Psoas muscle (tissue), 8 donors: ENCODE data around the gene MAP3K1. TPM values are rescaled to one million over a fixed set of nuclear protein-coding genes. Genes with fewer than 3 reads are reported as not detected.
"Not testable (repeated sequence)": the region's sequence is repeated elsewhere in the genome, so short reads cannot be mapped to it uniquely, and the experiment has no call there.

ENCODE experiments used
- ATAC-seq, 4 donors: fragments of 200-7000 bp; cut with Tn5 transposase; one replicate each; pipeline ENCODE4 v1.9.1; 2020; ENCODE audit warnings: moderate library complexity in 3 of 4, mild to moderate bottlenecking in 2 of 4
- DNase-seq, 2 donors: peaks; one replicate each; pipeline ENCODE4 v3.0.0-alpha.2; 2020
- H3K27ac ChIP-seq: fragments of 200-600 bp; one replicate; pipeline ENCODE4 v1.8.0; 2022
- H3K27me3 ChIP-seq, 3 donors: fragments of 200-600 bp in 1 of 3; one replicate each; pipeline versions ENCODE4 v1.6.1 to v1.8.0; 2013 to 2022; ENCODE audit warnings: low read length in 2 of 3, mild to moderate bottlenecking in 2 of 3, moderate library complexity in 1 of 3; ENCODE audit not compliant: insufficient read depth in 3 of 3
- H3K36me3 ChIP-seq, 2 donors: fragments of 200-600 bp in 1 of 2; one replicate each; pipeline versions ENCODE4 v1.6.1 to v1.8.0; 2013 to 2022; ENCODE audit warnings: low read depth in 1 of 2, mild to moderate bottlenecking in 1 of 2, moderate library complexity in 1 of 2; ENCODE audit not compliant: insufficient read depth in 1 of 2
- H3K4me1 ChIP-seq: fragments of 200-600 bp; one replicate; pipeline ENCODE4 v1.8.0; 2022
- H3K4me3 ChIP-seq: fragments of 200-600 bp; one replicate; pipeline ENCODE4 v1.8.0; 2022; ENCODE audit warnings: mild to moderate bottlenecking
- H3K9me3 ChIP-seq: fragments of 200-600 bp; one replicate; pipeline ENCODE4 v1.8.0; 2022
- CTCF ChIP-seq: fragments of 200-600 bp; IDR thresholded peaks from one replicate; pipeline ENCODE4 v1.8.0; 2022; ENCODE audit warnings: antibody characterized with exemption
- WGBS, 3 donors: extraction: QIAGEN DNeasy Blood & Tissue Kit; methylation state at CpG; one replicate each; pipeline versions ENCODE4 v1.1.6 to v1.1.7; 2013; 5-methylcytosine and 5-hydroxymethylcytosine counted together
- intact Hi-C, 2 donors: fragments of 100-400 bp; cut with DNase I; formaldehyde crosslinking; loops; one replicate each; pipeline versions ENCODE4 v1.11.0 to v1.14.2; 2022
- polyA plus RNA-seq, 3 donors: library from polyadenylated mRNA; stranded (reverse); fragments of 200-250 nt; gene quantifications; one replicate each; pipeline ENCODE4 v1.2.3, GENCODE V29; 2013
- total RNA-seq, 4 donors: library from RNA; stranded (reverse); fragmentation: NEBNext Ultra II Directional in 2 of 4; extraction: Animal tissue kit (Norgen Biotek cat#: 25700) in 2 of 4; gene quantifications; one replicate each; pipeline versions ENCODE4 v1.2.1 to v1.2.4, GENCODE V29; 2021 to 2023
- donor health status: healthy with polysubstance abuse.
- donor health status: DM: no; HTN: no; CAD: no; lungs with moderate emphysema.
- donor health status: Bipolar disorder and iron deficiency.
- donor health status: healthy.
- donor health status: DM: yes; HTN: yes; CAD: no.
- donor health status: DM: no; HTN: no; CAD: no.
- donor health status: DM: no; HTN: no; CAD: no.
- donor health status: DM: yes; HTN: yes; CAD: no.

The MAP3K1 gene
- total and polyA plus RNA-seq, 7 donors = 0.97 to 5.2 (median 3.0) TPM

- TF ChIP-seq CTCF = no peak
- 52 to 58% (median 53%) methylated on average over 3 of the region's 3 CpGs for WGBS, 3 donors
- H3K9me3 ChIP-seq = no peaks in the 10 kb centered on the region
- ATAC-seq = no peak
- H3K36me3 ChIP-seq = no peaks in the 10 kb centered on the region
- no peak overlapping the region for H3K27ac ChIP-seq
- intact Hi-C loops = no loop called here
- H3K27me3 ChIP-seq = no peaks in the 10 kb centered on the region
- H3K4me3 ChIP-seq = no peak overlapping the region
- DNase-seq = no peak
- no peaks in the 10 kb centered on the region for H3K4me1 ChIP-seq
These were observed 40.4 kb upstream of the MAP3K1 start for GRCh38 chr5:56774957-56775356.

GRCh38 chr5:56776212-56776846 is 39.0 kb upstream of the MAP3K1 start:
- H3K4me3 ChIP-seq = not testable (repeated sequence)

GRCh38 chr5:56783261-56783660 is 32.1 kb upstream of the MAP3K1 start:
- H3K27me3 ChIP-seq = no peaks in the 10 kb centered on the region
- ATAC-seq (no peak), DNase-seq (no peak)
- intact Hi-C loops = no loop called here
- TF ChIP-seq CTCF = no peak
- no peak overlapping the region for H3K27ac ChIP-seq
- H3K4me1 ChIP-seq = no peaks in the 10 kb centered on the region
- WGBS, 3 donors = 82 to 91% (median 89%) methylated on average over 2 of the region's 2 CpGs
- no peak overlapping the region for H3K4me3 ChIP-seq
- no peaks in the 10 kb centered on the region for H3K36me3 ChIP-seq
- no peaks in the 10 kb centered on the region for H3K9me3 ChIP-seq

More at GRCh38 chr5:56776212-56776846, 39.0 kb upstream of the MAP3K1 start:
- H3K27ac ChIP-seq, intact Hi-C loops, H3K9me3 ChIP-seq, H3K27me3 ChIP-seq, DNase-seq, H3K4me1 ChIP-seq, H3K36me3 ChIP-seq, ATAC-seq: not testable (repeated sequence)
- 70 to 75% (median 71%) methylated on average over 2 of the region's 2 CpGs for WGBS, 3 donors

GRCh38 chr5:56786346-56786745 is 29.0 kb upstream of the MAP3K1 start:
- DNase-seq (no peak), ATAC-seq (no peak)
- H3K27me3 ChIP-seq = no peaks in the 10 kb centered on the region

GRCh38 chr5:56791396-56791795 is 24.0 kb upstream of the MAP3K1 start:
- 86 to 93% (median 91%) methylated on average over 3 of the region's 3 CpGs for WGBS, 3 donors
- Histone ChIP-seq H3K4me3 (no peak overlapping the region), H3K27ac (no peak overlapping the region), H3K4me1 (no peaks in the 10 kb centered on the region), H3K36me3 (no peaks in the 10 kb centered on the region), H3K9me3 (no peaks in the 10 kb centered on the region), H3K27me3 (no peaks in the 10 kb centered on the region)
- DNase-seq (no peak), ATAC-seq (no peak)
- no peak for TF ChIP-seq CTCF
- intact Hi-C loops = no loop called here

More at GRCh38 chr5:56786346-56786745, 29.0 kb upstream of the MAP3K1 start:
- no peaks in the 10 kb centered on the region for H3K9me3 ChIP-seq
- H3K4me3 ChIP-seq = no peak overlapping the region
- no peaks in the 10 kb centered on the region for H3K4me1 ChIP-seq
- H3K36me3 ChIP-seq = no peaks in the 10 kb centered on the region
- no peak overlapping the region for H3K27ac ChIP-seq
- no peak for TF ChIP-seq CTCF
- WGBS, 3 donors = 91% methylated on average over 2 of the region's 2 CpGs
- intact Hi-C loops = no loop called here
